Stimulated activated naive CD8-positive, alpha-beta T cell treated with anti-CD3 and anti-CD28 coated beads, Interleukin-15, amount 100 ng/mL, for 72 hours (primary cell): ENCODE data around the gene NAP1L5.

ENCODE experiments used
- ATAC-seq: fragments of 150-1000 bp; cut with Tn5 transposase; 2 replicates; pipeline ENCODE4 v1.10.0; 2021; ENCODE audit warnings: mild to moderate bottlenecking, moderate library complexity
- DNase-seq, 2 donors: peaks; one replicate each; pipeline ENCODE4 v3.0.0; 2021 to 2022
- H3K27ac Mint-ChIP-seq, 2 donors: one replicate each; pipeline ENCODE4 v1.8.0; 2022; ENCODE audit warnings: mild to moderate bottlenecking in 2 of 2, mixed read lengths in 2 of 2, moderate library complexity in 2 of 2
- H3K27me3 Mint-ChIP-seq: one replicate; pipeline ENCODE4 v1.8.0; 2022; ENCODE audit warnings: mixed read lengths
- H3K4me1 Mint-ChIP-seq: one replicate; pipeline ENCODE4 v1.8.0; 2022; ENCODE audit warnings: mild to moderate bottlenecking, mixed read lengths
- H3K4me3 Mint-ChIP-seq, 2 donors: one replicate each; pipeline ENCODE4 v1.8.0; 2022; ENCODE audit warnings: mild to moderate bottlenecking in 2 of 2, mixed read lengths in 2 of 2, moderate library complexity in 1 of 2
- H3K9me3 Mint-ChIP-seq, 2 donors: one replicate each; pipeline ENCODE4 v1.8.0; 2022; ENCODE audit warnings: mixed read lengths in 2 of 2

Gene NAP1L5

DNA sequence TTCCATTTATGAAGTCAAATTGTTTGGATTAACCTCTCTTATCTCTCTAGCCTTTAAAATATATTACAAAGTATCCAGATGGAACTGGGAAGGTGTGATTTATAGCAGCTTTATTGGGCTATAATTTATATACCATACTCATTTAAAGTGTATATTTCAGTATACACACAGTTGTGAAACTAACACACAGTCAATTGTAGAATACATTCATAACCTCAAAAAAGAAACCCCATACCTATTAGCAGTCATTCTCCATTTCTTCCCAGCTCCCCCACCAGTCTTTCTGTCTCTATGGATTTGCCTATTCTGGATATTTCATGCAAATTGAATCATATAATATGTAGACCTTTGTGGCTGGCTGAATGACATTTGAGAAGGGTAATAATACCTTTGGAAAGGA, 7.6 kb upstream of the NAP1L5 start:
- Mint-ChIP-seq H3K4me1 (peaks cover 14% of the 10 kb centered on the region), H3K4me3 (no peak overlapping the region)

DNA sequence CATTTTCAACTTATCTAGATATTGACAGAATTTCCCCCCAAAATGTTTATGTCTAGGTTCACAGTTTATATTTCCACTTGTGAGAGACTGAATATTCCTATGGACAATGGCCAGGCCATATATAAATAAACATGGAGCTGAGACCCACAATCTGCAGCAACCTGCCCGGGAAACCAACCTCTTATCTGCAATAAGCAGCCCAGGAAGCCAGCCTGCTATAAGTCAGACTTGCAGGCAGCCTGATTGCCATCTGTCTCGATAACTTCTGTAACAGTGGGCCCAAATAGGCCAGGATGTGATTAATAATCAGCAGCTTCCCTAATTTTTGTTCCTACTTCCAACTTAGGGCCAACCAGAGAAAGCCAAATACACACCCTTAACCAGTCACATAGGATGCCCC, 5.2 kb upstream of the NAP1L5 start:
- DNase-seq (no peak), ATAC-seq (no peak)
- H3K27ac Mint-ChIP-seq, result no peak overlapping the region
- H3K4me3 Mint-ChIP-seq, result no peak overlapping the region
- peaks cover 25% of the 10 kb centered on the region for H3K4me1 Mint-ChIP-seq
- no peaks in the 10 kb centered on the region for H3K27me3 Mint-ChIP-seq
- peaks cover 0 to 6% of the 10 kb centered on the region in 2 donors for H3K9me3 Mint-ChIP-seq

More for the DNA sequence above, 7.6 kb upstream of the NAP1L5 start:
- no peak for DNase-seq
- H3K9me3 Mint-ChIP-seq, result no peaks in the 10 kb centered on the region
- no peaks in the 10 kb centered on the region for H3K27me3 Mint-ChIP-seq
- peak overlapping the region in 1 of 2 donors; percentile 49 for H3K27ac Mint-ChIP-seq
- peak; percentile 71 for ATAC-seq

DNA sequence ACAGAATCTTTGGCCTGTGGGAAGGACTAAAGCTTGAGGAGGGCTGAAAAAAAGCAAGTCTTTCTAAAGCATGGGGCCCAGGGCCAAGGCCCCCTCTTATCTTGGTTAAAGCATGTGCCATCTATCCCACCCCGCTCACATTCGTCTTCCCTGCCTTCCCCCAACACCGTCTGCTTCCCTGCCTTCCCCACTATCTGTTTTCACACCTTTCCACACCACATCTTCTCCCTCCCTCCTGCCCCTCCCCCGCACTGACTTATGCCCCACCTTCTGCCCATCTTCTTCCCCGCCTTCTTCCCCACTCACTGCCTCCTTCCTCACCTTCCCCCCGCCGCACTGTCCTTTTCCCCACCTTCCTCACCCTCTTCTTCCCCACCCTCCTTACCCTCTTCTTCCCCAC, 890 bp upstream of the NAP1L5 start:
- H3K27me3 Mint-ChIP-seq, result no peaks in the 10 kb centered on the region
- H3K4me1 Mint-ChIP-seq, result peaks cover 23% of the 10 kb centered on the region
- no peak overlapping the region for H3K27ac Mint-ChIP-seq
- DNase-seq, result no peak
- peaks cover 0 to 6% of the 10 kb centered on the region in 2 donors for H3K9me3 Mint-ChIP-seq
- ATAC-seq, result no peak
- H3K4me3 Mint-ChIP-seq, result no peak overlapping the region

DNA sequence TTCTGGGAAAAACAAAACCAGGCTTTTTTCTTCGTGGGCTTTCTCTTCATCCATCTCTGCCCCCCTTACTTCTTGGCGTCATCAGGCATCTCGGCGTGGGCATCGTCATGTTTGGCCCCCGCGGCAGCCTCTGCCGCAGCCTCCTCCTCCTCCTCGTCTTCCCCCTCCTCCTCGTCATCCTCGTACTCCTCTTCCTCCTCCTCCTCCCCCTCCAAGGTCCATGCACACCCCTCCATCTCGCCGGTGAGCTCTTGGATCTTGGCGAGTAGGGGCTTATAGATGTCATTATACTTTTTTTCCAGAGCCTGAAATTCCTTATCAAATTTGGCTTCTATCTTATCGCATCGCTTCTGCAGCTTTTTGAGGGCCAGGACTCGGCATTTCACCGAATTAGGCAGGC, 488 bp downstream of the NAP1L5 start:
- ATAC-seq (peak; percentile 50), DNase-seq (no peak)
- Mint-ChIP-seq H3K4me3 (peak overlapping the region; percentile 81 to 91), H3K4me1 (peaks cover 18% of the 10 kb centered on the region), H3K9me3 (peaks cover 0 to 6% of the 10 kb centered on the region in 2 donors), H3K27ac (peak overlapping the region; percentile 86 to 96), H3K27me3 (no peaks in the 10 kb centered on the region)

DNA sequence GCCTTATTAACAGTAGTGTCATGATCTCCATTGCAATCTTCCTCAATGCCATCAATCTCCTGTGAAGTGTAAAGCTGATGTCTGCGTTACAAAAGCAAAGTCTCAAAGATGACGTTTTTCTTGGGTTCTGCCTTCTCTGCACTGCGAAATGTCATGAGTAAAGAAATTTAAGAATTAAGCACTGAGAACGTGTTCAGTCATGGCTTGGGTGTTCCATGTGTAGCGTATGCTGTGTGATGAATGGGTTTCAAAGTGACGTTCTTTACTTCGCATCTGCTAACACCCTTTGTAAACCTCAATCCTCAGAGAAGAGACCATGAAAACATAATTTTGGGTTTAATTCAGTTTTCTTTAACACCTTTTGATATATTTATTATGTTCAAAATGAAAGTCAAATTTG, 999 bp downstream of the NAP1L5 start:
- Mint-ChIP-seq H3K27me3 (no peaks in the 10 kb centered on the region), H3K4me3 (peak overlapping the region; percentile 81 to 91), H3K9me3 (peaks cover 0 to 6% of the 10 kb centered on the region in 2 donors), H3K27ac (peak overlapping the region in 1 of 2 donors; percentile 86), H3K4me1 (peaks cover 18% of the 10 kb centered on the region)
- DNase-seq (no peak), ATAC-seq (no peak)

DNA sequence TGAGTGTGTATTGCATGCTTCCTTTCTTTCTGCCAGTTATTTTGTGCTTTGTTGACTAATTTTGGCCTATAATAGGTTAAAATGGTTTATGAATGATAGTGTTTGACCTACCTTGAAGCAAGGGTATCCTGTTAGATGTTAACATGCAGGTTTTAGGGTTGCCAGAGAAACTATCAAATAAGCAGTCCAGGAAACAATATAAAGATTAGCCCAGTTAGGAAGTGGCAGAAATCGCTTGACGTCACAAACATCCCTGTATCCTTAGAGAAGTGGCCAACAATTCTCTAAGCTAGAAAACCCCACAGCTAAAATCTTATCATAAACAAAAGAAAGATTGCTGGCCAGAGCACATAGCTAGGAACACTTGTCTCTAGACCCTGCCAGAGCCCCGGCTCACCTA, 3.8 kb downstream of the NAP1L5 start:
- no peak for DNase-seq
- H3K4me1 Mint-ChIP-seq, result peaks cover 12% of the 10 kb centered on the region
- peaks cover 0 to 6% of the 10 kb centered on the region in 2 donors for H3K9me3 Mint-ChIP-seq
- no peak overlapping the region for H3K4me3 Mint-ChIP-seq
- no peaks in the 10 kb centered on the region for H3K27me3 Mint-ChIP-seq
- H3K27ac Mint-ChIP-seq, result no peak overlapping the region
- ATAC-seq, result no peak

DNA sequence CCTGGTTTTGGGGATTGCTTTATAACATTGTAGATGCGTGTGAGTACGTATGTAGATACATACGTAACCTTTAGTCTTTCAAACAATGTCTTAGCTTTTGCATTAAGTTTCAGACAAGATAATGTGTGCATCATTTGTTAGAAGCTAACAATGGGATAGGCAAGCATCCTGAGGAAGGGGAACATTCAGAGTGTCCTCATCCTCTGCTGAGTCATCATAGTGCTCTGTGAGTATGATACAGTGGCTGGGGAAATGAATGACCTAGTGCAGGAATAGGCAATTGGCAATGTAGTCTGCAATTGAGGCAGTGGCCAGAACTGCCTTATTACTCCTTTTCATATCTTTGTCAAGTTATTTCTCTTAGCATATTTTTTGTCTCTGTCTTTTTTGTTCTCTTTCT, 7.3 kb downstream of the NAP1L5 start:
- no peak overlapping the region for H3K27ac Mint-ChIP-seq
- no peaks in the 10 kb centered on the region for H3K27me3 Mint-ChIP-seq
- no peaks in the 10 kb centered on the region for H3K9me3 Mint-ChIP-seq
- ATAC-seq (no peak), DNase-seq (no peak)
- H3K4me3 Mint-ChIP-seq, result no peak overlapping the region
- H3K4me1 Mint-ChIP-seq, result no peaks in the 10 kb centered on the region

DNA sequence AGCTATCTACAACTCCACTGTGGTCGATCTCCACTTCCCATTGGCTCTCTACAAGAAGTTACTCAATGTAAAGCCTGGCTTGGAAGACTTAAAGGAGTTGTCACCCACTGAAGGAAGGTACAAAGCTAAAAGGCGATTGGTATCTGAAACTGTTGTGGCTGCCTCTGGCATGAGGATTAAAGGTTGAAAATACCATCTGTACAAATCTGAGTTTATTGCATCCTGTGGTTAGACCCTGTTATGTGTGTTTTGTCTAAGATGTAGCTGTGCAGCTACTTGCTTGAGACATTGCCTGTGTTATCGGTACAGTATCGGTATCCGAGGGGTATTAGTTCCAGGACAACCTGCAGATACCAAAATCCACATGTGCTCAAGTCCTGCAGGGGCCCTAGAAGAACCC, 16.4 kb downstream of the NAP1L5 start:
- H3K27me3 Mint-ChIP-seq, result no peaks in the 10 kb centered on the region
- H3K4me1 Mint-ChIP-seq, result peaks cover 7% of the 10 kb centered on the region
- ATAC-seq (no peak), DNase-seq (no peak)
- no peaks in the 10 kb centered on the region for H3K9me3 Mint-ChIP-seq
- no peak overlapping the region for H3K4me3 Mint-ChIP-seq
- H3K27ac Mint-ChIP-seq, result no peak overlapping the region

DNA sequence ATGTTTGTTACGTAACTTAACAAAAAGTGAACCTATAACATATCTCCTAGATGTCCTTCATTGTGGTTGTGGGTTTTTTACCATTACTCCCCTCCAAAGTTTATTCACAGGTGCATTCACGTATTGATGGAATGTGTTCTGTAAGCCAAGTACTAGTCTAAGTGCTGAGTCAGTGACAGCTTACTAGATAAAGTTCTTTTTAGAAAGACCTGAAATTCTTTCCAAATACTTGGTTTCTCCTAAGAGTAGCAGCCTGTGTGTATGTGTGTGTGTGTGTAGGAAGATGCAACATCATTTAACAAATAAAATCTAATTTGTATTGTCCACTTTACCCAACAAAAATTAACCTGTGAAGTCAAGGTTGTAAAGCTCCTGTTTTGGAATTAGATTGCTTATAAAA, 22.1 kb downstream of the NAP1L5 start:
- Mint-ChIP-seq H3K9me3 (no peaks in the 10 kb centered on the region), H3K27me3 (no peaks in the 10 kb centered on the region), H3K27ac (no peak overlapping the region), H3K4me3 (no peak overlapping the region), H3K4me1 (peaks cover 17% of the 10 kb centered on the region)
- ATAC-seq (no peak), DNase-seq (no peak)

DNA sequence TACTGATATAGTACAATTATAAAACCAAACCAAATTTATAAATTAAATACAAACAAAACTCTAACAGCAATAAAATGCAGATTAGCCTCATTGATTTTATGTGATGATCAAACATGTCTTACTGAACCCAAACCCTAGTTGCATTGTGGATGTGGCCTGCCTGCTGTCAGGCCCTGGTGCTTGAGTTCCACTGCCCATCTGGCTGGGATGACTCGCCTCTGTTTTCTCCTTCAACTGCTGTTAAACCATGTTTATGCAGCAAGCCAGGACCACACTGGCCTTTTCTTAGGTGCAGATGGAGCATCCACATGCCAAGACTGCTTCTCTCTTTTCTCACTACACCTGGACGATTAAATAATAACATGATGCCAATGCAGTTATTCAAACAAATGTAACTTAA, 22.6 kb downstream of the NAP1L5 start:
- DNase-seq (no peak), ATAC-seq (no peak)
- peaks cover 17% of the 10 kb centered on the region for H3K4me1 Mint-ChIP-seq
- H3K27ac Mint-ChIP-seq, result no peak overlapping the region
- no peak overlapping the region for H3K4me3 Mint-ChIP-seq
- H3K27me3 Mint-ChIP-seq, result no peaks in the 10 kb centered on the region
- H3K9me3 Mint-ChIP-seq, result no peaks in the 10 kb centered on the region

DNA sequence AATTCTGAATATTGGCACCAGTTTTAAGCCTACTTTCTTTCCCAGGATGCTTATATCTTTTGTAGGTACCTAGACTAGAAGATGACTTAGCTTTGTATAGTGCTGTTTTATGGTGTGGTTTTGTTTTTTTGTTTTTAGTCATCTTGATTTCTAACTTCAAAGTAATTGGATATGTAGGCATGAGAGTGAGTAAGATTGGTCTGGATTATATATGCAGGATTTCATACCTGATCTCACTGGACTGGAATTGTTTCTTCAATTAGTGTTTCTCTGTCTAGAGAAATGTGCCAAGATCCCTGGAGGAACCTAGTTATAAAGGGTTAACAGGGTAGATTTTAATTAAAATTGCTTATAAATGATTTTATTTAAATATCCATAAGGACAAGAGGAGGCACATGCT, 23.1 kb downstream of the NAP1L5 start:
- DNase-seq (no peak), ATAC-seq (peak; percentile 75)
- H3K9me3 Mint-ChIP-seq, result no peaks in the 10 kb centered on the region
- no peak overlapping the region for H3K4me3 Mint-ChIP-seq
- no peaks in the 10 kb centered on the region for H3K27me3 Mint-ChIP-seq
- H3K4me1 Mint-ChIP-seq, result peaks cover 17% of the 10 kb centered on the region
- H3K27ac Mint-ChIP-seq, result no peak overlapping the region

DNA sequence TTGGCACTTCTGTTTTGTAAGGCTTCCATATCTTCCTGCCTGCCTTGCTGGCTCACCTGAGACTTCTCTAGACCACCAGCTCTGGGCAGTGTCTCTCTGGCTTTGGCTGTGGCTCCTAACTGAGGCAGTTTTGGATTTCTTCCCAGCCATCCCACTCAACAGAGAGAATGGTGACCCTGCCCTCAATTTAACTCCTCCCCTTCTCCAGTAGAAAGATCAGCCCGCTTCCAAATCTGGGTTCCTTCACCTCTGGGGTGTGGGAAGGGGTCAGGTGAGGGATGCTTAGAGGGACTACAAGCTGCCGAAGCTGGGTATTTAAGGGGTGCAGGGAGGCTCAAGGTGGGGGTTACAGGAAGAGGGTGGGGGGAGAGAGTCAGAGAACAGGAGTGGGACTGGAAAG, 23.7 kb downstream of the NAP1L5 start:
- ATAC-seq, result no peak
- no peaks in the 10 kb centered on the region for H3K27me3 Mint-ChIP-seq
- DNase-seq, result no peak
- H3K27ac Mint-ChIP-seq, result no peak overlapping the region
- no peak overlapping the region for H3K4me3 Mint-ChIP-seq
- no peaks in the 10 kb centered on the region for H3K9me3 Mint-ChIP-seq
- H3K4me1 Mint-ChIP-seq, result peaks cover 17% of the 10 kb centered on the region

DNA sequence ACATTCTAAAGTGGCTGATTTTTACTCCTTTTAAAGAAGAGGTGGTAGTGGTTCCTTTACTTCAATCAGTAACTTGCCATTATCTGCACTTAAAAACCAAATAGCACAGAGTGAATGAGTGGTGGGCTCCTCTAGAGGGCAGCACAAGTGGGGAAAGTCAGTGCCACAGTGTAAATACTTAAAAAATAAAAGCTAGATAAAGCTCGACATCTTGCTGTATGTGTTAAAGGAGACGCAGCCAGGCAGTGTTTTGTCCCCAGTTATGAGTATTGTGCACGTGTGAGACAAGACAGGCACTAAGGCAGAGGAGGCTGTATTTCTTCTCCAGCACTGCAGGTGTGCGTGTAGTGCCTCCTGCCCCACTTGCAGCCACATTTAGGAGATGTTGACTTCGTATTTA, 24.6 kb downstream of the NAP1L5 start:
- Mint-ChIP-seq H3K27ac (no peak overlapping the region), H3K4me1 (peaks cover 15% of the 10 kb centered on the region), H3K9me3 (no peaks in the 10 kb centered on the region), H3K27me3 (no peaks in the 10 kb centered on the region), H3K4me3 (no peak overlapping the region)
- DNase-seq (peak; percentile 8 to 29), ATAC-seq (peak; percentile 84)

DNA sequence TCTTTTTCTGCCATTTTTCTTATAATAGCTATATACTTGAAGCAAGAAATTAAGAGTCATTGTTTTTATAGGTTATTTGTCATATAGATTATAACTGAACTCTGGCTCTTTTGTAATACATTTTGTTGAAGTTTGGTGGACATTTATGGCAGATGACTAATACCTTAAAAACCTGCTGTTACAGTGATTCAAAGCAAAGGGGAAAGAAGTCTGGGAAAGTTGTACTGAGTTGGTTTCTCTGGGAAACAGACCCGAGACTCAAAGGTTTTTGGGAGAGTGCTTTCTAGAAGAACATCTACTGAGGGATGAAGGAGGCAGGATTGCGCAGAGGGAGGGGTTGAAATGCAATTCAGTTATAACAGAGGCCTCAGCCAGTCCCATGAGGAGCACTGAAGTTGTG, 35.9 kb downstream of the NAP1L5 start:
- no peak overlapping the region for H3K4me3 Mint-ChIP-seq
- H3K9me3 Mint-ChIP-seq, result no peaks in the 10 kb centered on the region
- H3K27ac Mint-ChIP-seq, result no peak overlapping the region
- H3K27me3 Mint-ChIP-seq, result no peaks in the 10 kb centered on the region
- ATAC-seq, result no peak
- DNase-seq, result no peak
- H3K4me1 Mint-ChIP-seq, result peaks cover 11% of the 10 kb centered on the region

DNA sequence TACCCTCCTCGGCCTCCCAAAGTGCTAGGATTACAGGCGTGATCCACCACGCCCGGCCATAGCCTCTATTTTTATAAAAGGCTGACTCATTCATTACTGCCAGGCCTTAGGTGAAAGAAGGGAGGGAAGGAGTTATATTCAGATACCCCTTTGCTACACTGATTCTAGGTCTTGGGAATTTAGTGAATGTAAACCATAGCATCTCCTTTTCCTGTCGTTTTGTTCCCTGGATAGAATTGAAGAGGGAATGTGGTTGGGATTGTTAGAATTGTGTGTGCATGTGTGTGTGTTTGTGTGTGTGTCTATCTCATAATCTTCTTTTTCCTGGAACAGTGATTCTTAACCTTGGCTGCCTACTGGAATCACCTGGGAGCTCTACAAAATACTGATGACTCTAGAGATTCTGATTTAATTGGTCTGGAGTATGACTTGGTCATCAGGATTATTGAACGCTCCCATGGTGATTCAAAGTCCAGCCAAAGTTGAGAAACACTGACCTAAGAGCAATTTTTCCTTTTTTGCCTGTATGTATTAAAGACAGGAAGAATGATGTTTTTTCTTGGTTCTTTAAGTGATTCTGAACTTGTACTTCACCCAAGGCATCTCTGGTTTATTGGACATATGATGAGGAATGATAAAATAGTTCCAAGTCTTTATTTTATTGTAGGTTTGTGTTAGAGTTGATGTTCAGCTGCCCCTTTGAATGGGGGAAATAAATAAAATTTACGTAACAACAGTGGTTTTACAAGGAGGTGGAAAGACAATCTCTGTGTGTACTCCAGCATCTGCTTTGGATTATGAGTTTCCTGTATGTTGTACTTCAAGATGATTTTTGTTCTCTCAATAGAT, 37.0 kb downstream of the NAP1L5 start:
- DNase-seq, result no peak
- Mint-ChIP-seq H3K27me3 (no peaks in the 10 kb centered on the region), H3K27ac (no peak overlapping the region), H3K4me1 (peaks cover 11% of the 10 kb centered on the region), H3K4me3 (no peak overlapping the region), H3K9me3 (no peaks in the 10 kb centered on the region)
- no peak for ATAC-seq

DNA sequence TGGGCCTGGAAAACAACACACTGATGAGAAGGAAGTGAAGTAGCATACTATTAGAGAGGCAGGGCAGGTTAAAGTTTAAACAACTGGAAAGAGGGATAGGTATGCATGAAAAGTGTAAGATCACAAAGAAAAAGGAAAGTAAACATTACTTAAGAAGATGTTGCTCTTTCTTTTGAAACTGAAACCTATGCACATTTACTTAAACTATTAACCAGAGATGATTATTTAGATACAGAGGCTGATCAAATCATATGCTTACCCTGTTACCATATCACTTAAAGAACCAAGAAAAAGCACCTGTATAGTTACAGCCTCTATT, 37.8 kb downstream of the NAP1L5 start:
- Mint-ChIP-seq H3K4me1 (peaks cover 11% of the 10 kb centered on the region), H3K27ac (peak overlapping the region in 1 of 2 donors; percentile 1), H3K4me3 (no peak overlapping the region), H3K27me3 (no peaks in the 10 kb centered on the region), H3K9me3 (no peaks in the 10 kb centered on the region)
- DNase-seq, result no peak
- ATAC-seq, result no peak
